H9 (cell line): ENCODE measurements around the gene DAB1. TPM values are rescaled to one million over a fixed set of nuclear protein-coding genes. Genes with fewer than 3 reads are reported as not detected.

ENCODE experiments used
- DNase-seq: peaks from one replicate; pipeline ENCODE4 v3.0.0-alpha.2; 2017
- H2AFZ ChIP-seq: one replicate; pipeline ENCODE4 v1.6.1; 2013; ENCODE audit warnings: mild to moderate bottlenecking, low read length, control low read depth, moderate library complexity
- H2AK5ac ChIP-seq: 2 replicates; pipeline ENCODE4 v1.6.1; 2013; ENCODE audit warnings: low read length, control low read depth, mixed read lengths; ENCODE audit not compliant: insufficient read length
- H2BK120ac ChIP-seq: one replicate; pipeline ENCODE4 v1.6.1; 2013; ENCODE audit warnings: low read depth, mild to moderate bottlenecking, low read length, control low read depth, inconsistent platforms; ENCODE audit not compliant: poor library complexity, severe bottlenecking
- H2BK12ac ChIP-seq: 2 replicates; pipeline ENCODE4 v1.6.1; 2013; ENCODE audit warnings: low read length, control low read depth, mixed read lengths, low read depth; ENCODE audit not compliant: insufficient read length
- H2BK15ac ChIP-seq: 2 replicates; pipeline ENCODE4 v1.6.1; 2013; ENCODE audit warnings: low read depth, low read length, control low read depth
- H2BK20ac ChIP-seq: one replicate; pipeline ENCODE4 v1.6.1; 2013; ENCODE audit warnings: low read depth, mild to moderate bottlenecking, low read length, control low read depth, inconsistent platforms; ENCODE audit not compliant: poor library complexity, severe bottlenecking
- H2BK5ac ChIP-seq: 2 replicates; pipeline ENCODE4 v1.6.1; 2013; ENCODE audit warnings: low read length, control low read depth, mixed read lengths; ENCODE audit not compliant: insufficient read length
- H3K14ac ChIP-seq: 2 replicates; pipeline ENCODE4 v1.6.1; 2013; ENCODE audit warnings: low read length, control low read depth; ENCODE audit not compliant: insufficient read depth
- H3K18ac ChIP-seq: 2 replicates; pipeline ENCODE4 v1.6.1; 2013; ENCODE audit warnings: low read depth, mild to moderate bottlenecking, mixed read lengths, low read length, control low read depth; ENCODE audit not compliant: insufficient read length
- H3K23ac ChIP-seq: 2 replicates; pipeline ENCODE4 v1.6.1; 2013; ENCODE audit warnings: low read length, control low read depth, mixed read lengths, low read depth; ENCODE audit not compliant: insufficient read length
- H3K23me2 ChIP-seq: 2 replicates; pipeline ENCODE4 v1.6.1; 2013; ENCODE audit warnings: low read depth, mild to moderate bottlenecking, mixed read lengths, low read length, control low read depth; ENCODE audit not compliant: insufficient read length, poor library complexity, severe bottlenecking
- H3K27ac ChIP-seq: 2 replicates; pipeline ENCODE4 v1.5.1; 2013; ENCODE audit warnings: low read length, control low read depth, mixed read lengths, low read depth; ENCODE audit not compliant: insufficient read length
- H3K27me3 ChIP-seq: 2 replicates; pipeline ENCODE4 v1.6.1; 2013; ENCODE audit warnings: low read length, control low read depth, inconsistent platforms; ENCODE audit not compliant: insufficient read depth
- H3K4ac ChIP-seq: 2 replicates; pipeline ENCODE4 v1.6.1; 2013; ENCODE audit warnings: low read depth, mild to moderate bottlenecking, control low read depth, inconsistent platforms, low read length, moderate library complexity
- H3K4me1 ChIP-seq: 2 replicates; pipeline ENCODE4 v1.6.1; 2013; ENCODE audit warnings: low read length, control low read depth, inconsistent platforms; ENCODE audit not compliant: insufficient read depth
- H3K4me2 ChIP-seq: 2 replicates; pipeline ENCODE4 v1.6.1; 2013; ENCODE audit warnings: low read length, control low read depth, mixed read lengths; ENCODE audit not compliant: insufficient read length, insufficient read depth
- H3K56ac ChIP-seq: 2 replicates; pipeline ENCODE4 v1.6.1; 2013; ENCODE audit warnings: low read depth, mild to moderate bottlenecking, mixed read lengths, low read length, control low read depth; ENCODE audit not compliant: insufficient read length
- H3K79me1 ChIP-seq: 2 replicates; pipeline ENCODE4 v1.6.1; 2013; ENCODE audit warnings: low read depth, mild to moderate bottlenecking, moderate library complexity, low read length, control low read depth, inconsistent platforms; ENCODE audit not compliant: insufficient read depth, poor library complexity, severe bottlenecking
- H3K79me2 ChIP-seq: 2 replicates; pipeline ENCODE4 v1.6.1; 2013; ENCODE audit warnings: low read length, control low read depth, inconsistent platforms; ENCODE audit not compliant: insufficient read depth
- H3K9ac ChIP-seq: 2 replicates; pipeline ENCODE4 v1.6.1; 2013; ENCODE audit warnings: low read length, control low read depth, mixed read lengths; ENCODE audit not compliant: insufficient read length; ENCODE audit errors: extremely low read depth
- H3K9me3 ChIP-seq: one replicate; pipeline ENCODE4 v1.6.1; 2013; ENCODE audit warnings: low read depth, low read length, inconsistent platforms; ENCODE audit not compliant: control insufficient read depth
- H3T11ph ChIP-seq: one replicate; pipeline ENCODE4 v1.6.1; 2013; ENCODE audit warnings: mild to moderate bottlenecking, low read length, control low read depth, inconsistent platforms
- H4K20me1 ChIP-seq: one replicate; pipeline ENCODE4 v1.6.1; 2013; ENCODE audit not compliant: control insufficient read depth, insufficient read length, insufficient read depth
- H4K5ac ChIP-seq: 2 replicates; pipeline ENCODE4 v1.6.1; 2013; ENCODE audit warnings: low read depth, mild to moderate bottlenecking, mixed read lengths, low read length, control low read depth; ENCODE audit not compliant: insufficient read length
- H4K8ac ChIP-seq: replicated peaks from 2 replicates; pipeline ENCODE4 v1.6.1; 2013; ENCODE audit warnings: low read length, control low read depth, mixed read lengths, low read depth; ENCODE audit not compliant: insufficient read length
- H4K91ac ChIP-seq: 2 replicates; pipeline ENCODE4 v1.6.1; 2013; ENCODE audit warnings: low read depth, mild to moderate bottlenecking, moderate library complexity, mixed read lengths, low read length, control low read depth; ENCODE audit not compliant: insufficient read length
- H3K27ac Mint-ChIP-seq, 3 experiments: 2 replicates in 2 of 3; 3 replicates in 1 of 3; pipeline ENCODE4 v1.8.0; 2020 to 2021; ENCODE audit warnings: mixed read lengths in 3 of 3, mild to moderate bottlenecking in 1 of 3, moderate library complexity in 1 of 3
- H3K27me3 Mint-ChIP-seq: 2 replicates; pipeline ENCODE4 v1.8.0; 2021; ENCODE audit warnings: low read depth, mild to moderate bottlenecking, moderate library complexity, mixed read lengths
- H3K36me3 Mint-ChIP-seq, 3 experiments: 2 replicates in 2 of 3; 3 replicates in 1 of 3; pipeline ENCODE4 v1.8.0; 2020 to 2021; ENCODE audit warnings: low read depth in 3 of 3, mixed read lengths in 3 of 3; ENCODE audit not compliant: insufficient read depth in 1 of 3
- H3K4me1 Mint-ChIP-seq, 2 experiments: 2 replicates each; pipeline ENCODE4 v1.8.0; 2020; ENCODE audit warnings: mixed read lengths in 2 of 2
- H3K4me3 Mint-ChIP-seq, 2 experiments: 2 replicates in 1 of 2; 3 replicates in 1 of 2; pipeline ENCODE4 v1.8.0; 2020 to 2021; ENCODE audit warnings: mild to moderate bottlenecking in 2 of 2, mixed read lengths in 2 of 2, moderate library complexity in 1 of 2
- H3K9me3 Mint-ChIP-seq, 2 experiments: 2 replicates in 1 of 2; 3 replicates in 1 of 2; pipeline ENCODE4 v1.8.0; 2020; ENCODE audit warnings: mild to moderate bottlenecking in 2 of 2, mixed read lengths in 2 of 2, moderate library complexity in 1 of 2
- WGBS: extraction: QIAGEN DNeasy Blood & Tissue Kit; methylation state at CpG from one replicate; pipeline ENCODE4 v1.1.7; 2013; ENCODE audit warnings: missing lambda C conversion rate, low lambda C conversion rate, mixed read lengths; ENCODE audit not compliant: insufficient read length; ENCODE audit errors: extremely low coverage; 5-methylcytosine and 5-hydroxymethylcytosine counted together
- total RNA-seq: library from RNA; stranded (reverse); gene quantifications from 2 replicates; pipeline ENCODE4 v1.2.1, GENCODE V29; 2021
- TF ChIP-seq, protein P1 (sequence below): fragments of 200-600 bp; sonication (generic); conservative IDR thresholded peaks from 3 replicates; pipeline ENCODE4 v1.8.0; 2021; ENCODE audit warnings: antibody characterized with exemption, mild to moderate bottlenecking

The DAB1 gene
- total RNA-seq, 1 experiment from 2014 or later, result 9.3 TPM

- Mint-ChIP-seq H3K27me3 (no peaks in the 10 kb centered on the region; the same call in 1 of the 2 replicates), H3K27ac (no peak overlapping the region), H3K4me1 (peaks cover 3 to 17% of the 10 kb centered on the region in 2 experiments), H3K36me3 (peaks cover 4 to 8% (median 7%) of the 10 kb centered on the region in 3 experiments; a peak in 4 of 7 replicates), H3K4me3 (no peak overlapping the region), H3K9me3 (peaks cover 8 to 9% of the 10 kb centered on the region in 2 experiments; a peak in 4 of 5 replicates)
- Histone ChIP-seq H3K9me3 (no peaks in the 10 kb centered on the region), H2BK120ac (no peak overlapping the region), H4K20me1 (no peaks in the 10 kb centered on the region), H2BK15ac (no peak overlapping the region), H3K14ac (no peak overlapping the region), H2BK12ac (no peak overlapping the region), H2BK20ac (no peak overlapping the region), H3K27me3 (no peaks in the 10 kb centered on the region), H3K9ac (no peak overlapping the region), H4K91ac (no peak overlapping the region), H3K4me1 (no peaks in the 10 kb centered on the region; the same call in 1 of the 2 replicates), H2BK5ac (no peak overlapping the region), H3K56ac (no peak overlapping the region), H3K4ac (no peak overlapping the region), H3K23ac (no peak overlapping the region), H3K4me2 (no peak overlapping the region), H3K18ac (no peak overlapping the region), H4K8ac (no peak overlapping the region), H4K5ac (no peak overlapping the region), H3K79me1 (no peaks in the 10 kb centered on the region), H3K23me2 (no peaks in the 10 kb centered on the region), H2AFZ (no peak overlapping the region), H3K27ac (no peak overlapping the region), H2AK5ac (no peak overlapping the region), H3K79me2 (no peaks in the 10 kb centered on the region), H3T11ph (no peak overlapping the region)
- TF ChIP-seq, protein P1, sequence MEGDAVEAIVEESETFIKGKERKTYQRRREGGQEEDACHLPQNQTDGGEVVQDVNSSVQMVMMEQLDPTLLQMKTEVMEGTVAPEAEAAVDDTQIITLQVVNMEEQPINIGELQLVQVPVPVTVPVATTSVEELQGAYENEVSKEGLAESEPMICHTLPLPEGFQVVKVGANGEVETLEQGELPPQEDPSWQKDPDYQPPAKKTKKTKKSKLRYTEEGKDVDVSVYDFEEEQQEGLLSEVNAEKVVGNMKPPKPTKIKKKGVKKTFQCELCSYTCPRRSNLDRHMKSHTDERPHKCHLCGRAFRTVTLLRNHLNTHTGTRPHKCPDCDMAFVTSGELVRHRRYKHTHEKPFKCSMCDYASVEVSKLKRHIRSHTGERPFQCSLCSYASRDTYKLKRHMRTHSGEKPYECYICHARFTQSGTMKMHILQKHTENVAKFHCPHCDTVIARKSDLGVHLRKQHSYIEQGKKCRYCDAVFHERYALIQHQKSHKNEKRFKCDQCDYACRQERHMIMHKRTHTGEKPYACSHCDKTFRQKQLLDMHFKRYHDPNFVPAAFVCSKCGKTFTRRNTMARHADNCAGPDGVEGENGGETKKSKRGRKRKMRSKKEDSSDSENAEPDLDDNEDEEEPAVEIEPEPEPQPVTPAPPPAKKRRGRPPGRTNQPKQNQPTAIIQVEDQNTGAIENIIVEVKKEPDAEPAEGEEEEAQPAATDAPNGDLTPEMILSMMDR, result no peak
- no peak for DNase-seq
- WGBS, result no CpG with 5 or more reads among the region's 3 CpGs
Observed at GRCh38 chr1:57319791-57320190, 104.1 kb downstream of the DAB1 start.
